Right lung (tissue), 5 donors: ENCODE results near the gene ZNF324. TPM values are rescaled to one million over a fixed set of nuclear protein-coding genes. Genes with fewer than 3 reads are reported as not detected.
"Not testable (repeated sequence)": the region's sequence is repeated elsewhere in the genome, so short reads cannot be mapped to it uniquely, and the experiment has no call there.

Experiments
- DNase-seq, 2 donors: peaks; one replicate each; pipeline ENCODE4 v3.0.0-alpha.2; 2013
- polyA plus RNA-seq, 5 donors: library from polyadenylated mRNA; unstranded; fragments of 120-200 nt; gene quantifications; one replicate each; pipeline versions ENCODE4 v1.2.1 to v1.2.3, GENCODE V29; 2013; ENCODE audit warnings: inconsistent platforms in 1 of 5, low replicate concordance in 1 of 5; ENCODE audit not compliant: insufficient read length in 5 of 5, insufficient read depth in 1 of 5

The ZNF324 gene
- polyA plus RNA-seq, 5 donors: 6.8 to 10.1 (median 8.5) TPM

- DNase-seq: peak; percentile 95
Observed at GRCh38 chr19:58499021-58499927, 32.4 kb downstream of the ZNF324 start.

GRCh38 chr19:58500242-58500641 lies 33.4 kb downstream of the ZNF324 start:
- no peak for DNase-seq

- not testable (repeated sequence) for DNase-seq
Observed at GRCh38 chr19:58507602-58508223, 40.8 kb downstream of the ZNF324 start.

- no peak for DNase-seq
Observed at GRCh38 chr19:58509731-58510083, 42.8 kb downstream of the ZNF324 start.

- DNase-seq: no peak
Observed at GRCh38 chr19:58510084-58510862, 43.4 kb downstream of the ZNF324 start.

- no peak for DNase-seq
Observed at GRCh38 chr19:58511353-58512208, 44.7 kb downstream of the ZNF324 start, which contains the start of gene SLC27A5. Gene SLC27A5, minus strand, starts transcription at chr19:58511992. Its CDS starts 37 bp downstream, at chr19:58511955.

GRCh38 chr19:58513213-58513693 lies 46.4 kb downstream of the ZNF324 start:
- DNase-seq: no peak

- peak; percentile 84 to 85 for DNase-seq
Observed at GRCh38 chr19:58513694-58514563, 47.0 kb downstream of the ZNF324 start.

- DNase-seq: no peak
Observed at GRCh38 chr19:58514564-58515022, 47.7 kb downstream of the ZNF324 start.

- DNase-seq: no peak
Observed at GRCh38 chr19:58515259-58515658, 48.4 kb downstream of the ZNF324 start.

- DNase-seq: no peak
Observed at GRCh38 chr19:58516246-58516836, 49.5 kb downstream of the ZNF324 start.

GRCh38 chr19:58516964-58517833 lies 50.3 kb downstream of the ZNF324 start:
- no peak for DNase-seq

GRCh38 chr19:58518256-58519086 lies 51.6 kb downstream of the ZNF324 start:
- DNase-seq: no peak

- peak in 1 of 2 donors; percentile 63 for DNase-seq
Observed at GRCh38 chr19:58519087-58519354, 52.1 kb downstream of the ZNF324 start.

- peak; percentile 91 to 94 for DNase-seq
Observed at GRCh38 chr19:58519355-58520256, 52.7 kb downstream of the ZNF324 start, which contains the start of gene ZBTB45. Gene ZBTB45, minus strand, starts transcription at chr19:58519810. Its CDS starts 2,137 bp downstream, at chr19:58517673.

GRCh38 chr19:58520257-58520599 lies 53.3 kb downstream of the ZNF324 start:
- no peak for DNase-seq

- no peak for DNase-seq
Observed at GRCh38 chr19:58521651-58522050, 54.8 kb downstream of the ZNF324 start.
